Neuron (in vitro differentiated cells): ENCODE data around the gene C1orf50.

Experiments
- H2AFZ ChIP-seq: one replicate; pipeline ENCODE4 v1.6.1; 2013; ENCODE audit warnings: low read depth, mild to moderate bottlenecking, inconsistent platforms, low read length, moderate library complexity
- H3K27me3 ChIP-seq: one replicate; pipeline ENCODE4 v1.6.1; 2013; ENCODE audit warnings: low read length; ENCODE audit not compliant: insufficient read depth
- H3K36me3 ChIP-seq: one replicate; pipeline ENCODE4 v1.6.1; 2013; ENCODE audit warnings: low read length; ENCODE audit not compliant: insufficient read depth
- H3K4me1 ChIP-seq: one replicate; pipeline ENCODE4 v1.6.1; 2013; ENCODE audit warnings: low read length; ENCODE audit not compliant: insufficient read depth
- H3K4me3 ChIP-seq: 2 replicates; pipeline ENCODE4 v1.5.1; 2013; ENCODE audit warnings: mild to moderate bottlenecking, low read length, moderate library complexity
- H3K9me3 ChIP-seq: one replicate; pipeline ENCODE4 v1.6.1; 2013; ENCODE audit warnings: low read length

Gene C1orf50

DNA sequence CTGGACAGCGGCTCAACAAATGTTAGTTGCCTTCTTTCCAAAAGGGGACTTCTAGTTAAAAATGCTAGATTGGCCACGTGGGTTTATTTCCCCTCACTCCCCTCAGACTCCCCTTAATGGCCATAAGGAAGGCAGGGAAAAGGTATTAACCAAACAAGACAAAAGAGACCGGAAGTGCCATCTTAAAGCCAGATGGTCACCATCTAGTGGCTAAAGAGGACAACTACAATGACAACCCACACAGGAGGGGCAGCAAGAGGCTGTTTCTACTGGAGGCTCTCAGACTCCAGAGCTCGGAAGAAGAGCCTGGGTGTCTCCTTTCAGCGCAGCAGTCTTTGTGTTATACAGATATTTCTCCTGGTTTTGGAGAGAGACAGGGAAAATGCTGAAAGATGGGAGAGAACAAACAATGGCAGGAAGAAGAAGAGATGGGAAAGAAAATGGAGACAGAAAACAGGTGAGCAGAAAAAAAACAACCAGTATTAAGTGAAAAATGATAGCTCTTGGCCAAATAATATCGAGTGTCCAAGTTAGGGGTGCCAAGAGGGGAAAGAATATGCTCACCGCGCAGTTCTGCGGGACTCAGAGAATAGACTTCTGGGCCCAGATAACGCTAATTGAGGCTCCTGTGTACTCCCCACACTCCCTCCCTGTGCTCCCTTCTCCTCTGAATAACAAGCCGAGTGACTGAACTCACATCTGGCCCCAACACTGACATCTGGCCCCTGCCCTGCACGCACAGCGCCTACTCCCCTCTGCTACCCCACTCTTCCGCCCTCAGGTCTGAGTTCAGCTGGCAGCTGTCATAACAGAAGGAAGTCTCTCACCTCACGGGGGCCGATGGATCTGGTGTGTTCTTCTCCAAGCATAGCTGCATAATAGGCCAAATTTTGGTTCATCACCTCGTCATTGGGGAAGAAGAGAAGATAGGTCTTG, 9.8 kb upstream of the C1orf50 start:
- no peaks in the 10 kb centered on the region for H3K4me1 ChIP-seq
- H2AFZ ChIP-seq, result no peak overlapping the region
- peaks cover 1% of the 10 kb centered on the region for H3K9me3 ChIP-seq
- no peaks in the 10 kb centered on the region for H3K27me3 ChIP-seq
- H3K36me3 ChIP-seq, result peaks cover 66% of the 10 kb centered on the region
- no peak overlapping the region for H3K4me3 ChIP-seq

GRCh38 chr1:42757892-42758275, 9.2 kb upstream of the C1orf50 start:
- Histone ChIP-seq H3K36me3 (peaks cover 60% of the 10 kb centered on the region), H3K4me3 (no peak overlapping the region), H3K27me3 (no peaks in the 10 kb centered on the region), H3K4me1 (no peaks in the 10 kb centered on the region), H2AFZ (no peak overlapping the region), H3K9me3 (no peaks in the 10 kb centered on the region)

- Histone ChIP-seq H3K4me1 (no peaks in the 10 kb centered on the region), H3K4me3 (no peak overlapping the region), H2AFZ (no peak overlapping the region), H3K36me3 (peaks cover 54% of the 10 kb centered on the region), H3K27me3 (no peaks in the 10 kb centered on the region), H3K9me3 (no peaks in the 10 kb centered on the region)
Measured at GRCh38 chr1:42758641-42759040, 8.4 kb upstream of the C1orf50 start.

DNA sequence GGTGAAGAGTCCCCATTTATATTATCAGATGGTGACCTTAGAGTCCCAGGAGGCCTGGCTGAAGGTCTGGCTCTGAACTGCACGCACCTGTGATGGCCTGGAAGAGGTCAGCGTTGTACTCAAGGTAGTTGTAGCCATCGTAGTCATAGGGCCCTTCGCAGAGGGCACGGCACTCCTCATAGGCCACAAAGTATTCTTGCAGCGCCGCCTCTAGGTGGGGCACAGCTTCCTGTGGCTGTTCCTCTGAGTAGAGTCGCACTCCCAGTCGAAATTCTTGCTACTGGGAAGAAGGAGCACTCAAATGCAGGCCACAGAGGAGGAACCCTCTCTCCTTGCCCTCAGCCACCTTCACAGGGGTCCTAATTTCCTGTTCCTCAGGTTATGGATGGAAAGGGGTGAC, 7.9 kb upstream of the C1orf50 start:
- Histone ChIP-seq H3K4me1 (no peaks in the 10 kb centered on the region), H3K9me3 (no peaks in the 10 kb centered on the region), H3K36me3 (peaks cover 50% of the 10 kb centered on the region), H3K4me3 (no peak overlapping the region), H2AFZ (no peak overlapping the region), H3K27me3 (no peaks in the 10 kb centered on the region)

GRCh38 chr1:42761567-42761966, 5.5 kb upstream of the C1orf50 start:
- Histone ChIP-seq H3K9me3 (no peaks in the 10 kb centered on the region), H3K27me3 (no peaks in the 10 kb centered on the region), H3K4me1 (peaks cover 8% of the 10 kb centered on the region), H3K4me3 (no peak overlapping the region), H2AFZ (no peak overlapping the region), H3K36me3 (peaks cover 25% of the 10 kb centered on the region)

- Histone ChIP-seq H3K4me3 (no peak overlapping the region), H3K4me1 (peaks cover 8% of the 10 kb centered on the region), H3K9me3 (no peaks in the 10 kb centered on the region), H3K27me3 (no peaks in the 10 kb centered on the region), H2AFZ (no peak overlapping the region), H3K36me3 (peaks cover 23% of the 10 kb centered on the region)
Measured at GRCh38 chr1:42762269-42762668, 4.8 kb upstream of the C1orf50 start.

DNA sequence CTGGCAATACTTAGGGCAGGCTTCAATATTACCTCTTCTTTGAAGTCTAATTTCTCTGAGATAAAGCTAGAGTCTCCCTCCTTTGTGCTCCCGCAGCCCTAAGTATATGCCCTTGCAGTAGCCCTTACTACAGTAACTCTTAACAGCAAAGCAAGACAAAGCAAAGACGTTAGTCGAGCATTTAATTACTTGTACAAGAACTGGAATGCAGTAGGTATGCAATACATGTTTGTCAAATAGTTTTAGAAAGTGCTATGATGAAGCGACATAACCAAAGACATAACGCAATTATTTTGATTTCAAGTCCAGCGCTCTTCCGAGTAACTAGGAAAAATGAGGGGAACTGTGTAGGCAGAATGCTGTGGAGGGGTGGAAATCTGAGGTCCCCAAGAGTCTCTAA, 1.8 kb upstream of the C1orf50 start:
- peaks cover 16% of the 10 kb centered on the region for H3K4me1 ChIP-seq
- H3K27me3 ChIP-seq, result no peaks in the 10 kb centered on the region
- H3K36me3 ChIP-seq, result peaks cover 2% of the 10 kb centered on the region
- no peaks in the 10 kb centered on the region for H3K9me3 ChIP-seq
- peak overlapping the region; percentile 66 for H3K4me3 ChIP-seq
- peak overlapping the region; percentile 34 for H2AFZ ChIP-seq

DNA sequence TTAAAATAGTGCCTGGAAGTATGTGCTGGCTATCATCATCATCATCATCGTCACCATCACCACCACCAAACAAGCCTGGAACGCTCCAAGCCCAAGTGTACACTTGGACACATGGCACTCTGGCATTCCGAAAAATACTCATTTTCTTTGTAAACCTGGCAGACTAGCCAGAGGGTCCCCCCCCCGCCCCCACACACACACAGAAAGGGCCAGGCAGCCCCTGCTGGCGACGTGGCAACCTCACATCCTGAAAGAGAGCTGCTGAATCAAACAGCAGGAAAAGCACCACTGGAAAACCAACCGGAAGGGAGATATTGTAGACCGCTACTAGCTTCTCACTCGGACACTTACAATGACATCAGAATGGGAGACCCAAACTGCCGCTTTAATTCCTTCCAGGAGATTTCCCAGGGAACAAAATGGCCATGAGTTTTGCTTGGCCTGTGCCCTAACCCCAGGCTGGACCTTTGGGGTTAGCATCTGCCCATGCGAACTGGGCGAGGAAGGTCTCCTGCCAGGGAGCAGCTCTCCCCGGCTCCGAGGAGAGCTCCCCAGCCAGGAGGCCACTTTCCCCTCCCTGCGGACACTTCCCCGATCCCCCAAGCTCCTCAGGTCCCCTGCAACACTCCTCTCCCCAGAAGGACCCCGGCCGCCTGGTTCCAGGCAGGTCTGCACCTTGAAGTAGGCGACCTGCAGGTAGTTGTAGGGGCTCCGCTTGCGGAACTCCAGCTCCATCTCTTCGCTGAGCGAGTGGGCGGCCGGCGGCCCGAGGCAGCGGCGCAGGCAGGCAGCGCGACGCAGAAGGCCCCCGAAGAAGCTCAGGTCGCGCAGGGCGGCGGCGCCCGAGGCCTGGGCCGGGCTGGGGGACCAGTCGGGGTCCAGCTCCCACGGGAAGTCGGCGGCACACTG, 963 bp upstream of the C1orf50 start:
- Histone ChIP-seq H3K9me3 (no peaks in the 10 kb centered on the region), H3K4me1 (peaks cover 16% of the 10 kb centered on the region), H3K4me3 (peak overlapping the region; percentile 66), H2AFZ (peak overlapping the region; percentile 34), H3K27me3 (no peaks in the 10 kb centered on the region), H3K36me3 (peaks cover 2% of the 10 kb centered on the region)

GRCh38 chr1:42767510-42768000, 506 bp downstream of the C1orf50 start:
- peak overlapping the region; percentile 66 for H3K4me3 ChIP-seq
- H3K9me3 ChIP-seq, result no peaks in the 10 kb centered on the region
- H3K4me1 ChIP-seq, result peaks cover 16% of the 10 kb centered on the region
- peak overlapping the region; percentile 60 for H2AFZ ChIP-seq
- H3K36me3 ChIP-seq, result peaks cover 7% of the 10 kb centered on the region
- no peaks in the 10 kb centered on the region for H3K27me3 ChIP-seq

DNA sequence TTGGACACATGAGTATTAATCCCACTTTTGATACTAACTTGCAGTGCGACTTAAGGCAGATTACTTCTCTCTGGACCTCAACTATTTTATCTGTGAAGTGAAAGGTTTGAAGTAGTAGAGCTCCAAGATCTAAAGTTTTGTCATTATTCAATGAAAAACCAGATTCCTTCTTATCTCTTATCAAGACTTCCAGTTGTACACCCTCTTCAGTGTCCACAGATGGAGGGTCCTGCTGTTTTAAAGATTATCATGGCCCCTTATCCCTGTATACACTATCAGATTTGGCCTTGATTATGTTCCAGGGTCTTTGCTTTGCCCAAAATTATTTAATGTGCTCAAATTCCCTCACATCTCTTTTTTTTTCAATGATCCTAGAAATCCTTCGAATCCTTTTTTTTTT, 1.1 kb downstream of the C1orf50 start:
- Histone ChIP-seq H3K9me3 (no peaks in the 10 kb centered on the region), H2AFZ (no peak overlapping the region), H3K4me3 (peak overlapping the region; percentile 66), H3K4me1 (peaks cover 16% of the 10 kb centered on the region), H3K36me3 (peaks cover 13% of the 10 kb centered on the region), H3K27me3 (no peaks in the 10 kb centered on the region)

- Histone ChIP-seq H3K27me3 (no peaks in the 10 kb centered on the region), H3K36me3 (peaks cover 27% of the 10 kb centered on the region), H3K9me3 (no peaks in the 10 kb centered on the region), H3K4me3 (no peak overlapping the region), H3K4me1 (peaks cover 11% of the 10 kb centered on the region), H2AFZ (no peak overlapping the region)
Measured at GRCh38 chr1:42769811-42770210, 2.8 kb downstream of the C1orf50 start.

- no peak overlapping the region for H2AFZ ChIP-seq
- H3K36me3 ChIP-seq, result peaks cover 60% of the 10 kb centered on the region
- H3K27me3 ChIP-seq, result no peaks in the 10 kb centered on the region
- peaks cover 1% of the 10 kb centered on the region for H3K4me1 ChIP-seq
- no peaks in the 10 kb centered on the region for H3K9me3 ChIP-seq
- H3K4me3 ChIP-seq, result no peak overlapping the region
Measured at GRCh38 chr1:42773420-42773819, 6.4 kb downstream of the C1orf50 start.
